GM21619 (cell line): ENCODE measurements around the gene SNRPA1.
"Not testable (repeated sequence)": the region's sequence is repeated elsewhere in the genome, so short reads cannot be mapped to it uniquely, and the experiment has no call there.

Experiments used
- ATAC-seq: cut with Tn5 transposase; IDR thresholded peaks from one replicate; pipeline ENCODE4 v1.9.1; 2021; ENCODE audit not compliant: unreplicated experiment

SNRPA1 gene

GRCh38 chr15:101294731-101295606, at the start of gene SNRPA1:
TSS of gene SNRPA1 (minus strand) at chr15:101295248. CDS start at chr15:101295178, 70 bp downstream.
- peak; percentile 73 for ATAC-seq

GRCh38 chr15:101342056-101342455, 47.0 kb upstream of the SNRPA1 start:
- ATAC-seq = no peak

- ATAC-seq = no peak
These were observed 43.5 kb upstream of the SNRPA1 start for GRCh38 chr15:101338502-101339057.

- ATAC-seq = no peak
These were observed 42.9 kb upstream of the SNRPA1 start for GRCh38 chr15:101337976-101338375.

- not testable (repeated sequence) for ATAC-seq
These were observed 39.1 kb upstream of the SNRPA1 start for GRCh38 chr15:101333907-101334789.

GRCh38 chr15:101332061-101332467, 37.0 kb upstream of the SNRPA1 start:
- no peak for ATAC-seq

- no peak for ATAC-seq
These were observed 34.9 kb upstream of the SNRPA1 start for GRCh38 chr15:101329867-101330380.

- ATAC-seq = no peak
These were observed 34.3 kb upstream of the SNRPA1 start for GRCh38 chr15:101329309-101329863.

GRCh38 chr15:101328001-101328400, 33.0 kb upstream of the SNRPA1 start:
- no peak for ATAC-seq

GRCh38 chr15:101327147-101327740, 32.2 kb upstream of the SNRPA1 start:
- ATAC-seq = no peak

GRCh38 chr15:101326462-101327146, 31.6 kb upstream of the SNRPA1 start:
- ATAC-seq = no peak

GRCh38 chr15:101326026-101326315, 30.9 kb upstream of the SNRPA1 start:
- ATAC-seq = no peak

- no peak for ATAC-seq
These were observed 30.4 kb upstream of the SNRPA1 start for GRCh38 chr15:101325263-101326025.

- ATAC-seq = no peak
These were observed 29.6 kb upstream of the SNRPA1 start for GRCh38 chr15:101324524-101325177.

- ATAC-seq = no peak
These were observed 28.9 kb upstream of the SNRPA1 start for GRCh38 chr15:101323793-101324523.

GRCh38 chr15:101322854-101323477, 27.9 kb upstream of the SNRPA1 start:
- no peak for ATAC-seq

GRCh38 chr15:101322016-101322695, 27.1 kb upstream of the SNRPA1 start:
- ATAC-seq = no peak
